NCI-H526 (cell line): ENCODE measurements around the gene BFSP1.

ENCODE experiments used
- DNase-seq, 2 experiments: peaks; one replicate each; lab custom pipeline; 2025; lab: John Stamatoyannopoulos, UW

The BFSP1 gene

DNA sequence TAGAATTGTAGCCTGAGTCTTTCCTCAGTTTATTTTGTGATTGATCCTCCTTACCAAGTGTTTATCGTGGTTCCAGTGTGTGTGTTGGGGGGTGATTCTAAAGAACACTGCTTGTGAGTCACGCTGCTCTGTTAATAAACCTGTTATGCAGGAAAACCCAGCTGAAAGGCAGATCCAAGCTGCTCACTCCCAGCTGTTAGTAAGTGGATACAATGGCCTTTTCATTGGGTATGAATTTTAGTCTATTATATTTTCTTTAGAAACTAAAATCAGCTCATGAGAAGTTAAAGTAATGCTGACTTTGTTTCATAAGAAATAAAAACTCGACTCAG lies 26.5 kb upstream of the BFSP1 start:
- peak; percentile 16 to 40 for DNase-seq

DNA sequence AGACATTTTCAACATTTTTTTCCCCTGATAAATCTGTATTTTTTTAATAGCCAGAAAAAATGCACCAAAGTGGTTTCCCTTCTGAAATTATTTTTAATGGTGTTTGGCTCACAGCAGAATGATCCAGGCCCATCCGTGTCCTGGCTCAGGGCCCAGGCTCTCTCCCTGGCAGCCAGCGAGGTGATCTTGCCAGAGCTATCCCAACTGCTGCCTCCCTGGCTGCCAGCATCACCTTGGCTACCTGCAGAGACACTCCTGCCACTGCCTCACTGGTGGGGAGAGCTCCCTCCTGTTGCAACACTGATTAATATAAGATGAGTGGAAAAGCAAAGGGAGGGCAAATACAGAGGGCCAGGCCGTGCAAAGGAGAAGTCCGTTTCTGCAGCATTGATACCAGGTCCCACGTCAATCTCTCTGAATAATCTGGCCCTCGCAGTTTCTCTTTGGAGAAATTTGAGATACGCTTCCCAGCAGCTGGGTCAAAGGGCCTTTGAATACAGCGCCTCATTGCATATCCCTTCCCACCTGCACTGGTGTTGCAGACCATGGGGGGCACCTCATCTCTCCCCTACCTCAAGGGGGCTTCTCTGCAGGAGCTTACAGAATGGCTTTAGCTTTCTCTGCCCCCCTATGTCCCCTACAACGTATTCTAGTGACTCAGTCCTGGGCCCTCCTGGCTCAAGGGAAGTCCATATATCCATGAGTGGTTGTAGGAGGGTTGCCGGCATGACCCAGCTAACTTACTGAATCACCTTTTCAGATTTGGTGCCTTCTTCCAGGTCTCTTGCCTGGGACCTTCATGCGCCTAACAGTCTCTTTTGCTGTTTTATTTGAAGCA lies 25.9 kb upstream of the BFSP1 start:
- peak in 1 of 2 experiments; percentile 29 for DNase-seq

DNA sequence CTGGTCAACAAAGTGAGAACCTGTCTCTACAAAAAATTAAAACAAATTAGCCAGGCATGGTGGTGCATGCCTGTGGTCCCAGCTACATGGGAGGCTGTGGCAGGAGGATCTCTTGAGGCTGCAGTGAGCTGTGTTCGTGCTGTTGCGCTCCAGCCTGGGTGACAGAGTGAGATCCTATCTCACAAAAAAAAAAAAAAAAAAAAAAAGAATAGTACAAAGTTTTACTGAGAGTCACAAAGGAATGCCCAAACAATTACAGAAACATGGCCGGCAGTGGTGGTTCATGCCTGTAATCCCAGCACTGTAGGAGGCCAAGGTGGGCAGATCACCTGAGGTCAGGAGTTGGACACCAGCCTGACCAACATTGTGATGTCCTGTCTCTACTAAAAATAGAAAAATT lies 23.9 kb upstream of the BFSP1 start:
- DNase-seq: no peak

DNA sequence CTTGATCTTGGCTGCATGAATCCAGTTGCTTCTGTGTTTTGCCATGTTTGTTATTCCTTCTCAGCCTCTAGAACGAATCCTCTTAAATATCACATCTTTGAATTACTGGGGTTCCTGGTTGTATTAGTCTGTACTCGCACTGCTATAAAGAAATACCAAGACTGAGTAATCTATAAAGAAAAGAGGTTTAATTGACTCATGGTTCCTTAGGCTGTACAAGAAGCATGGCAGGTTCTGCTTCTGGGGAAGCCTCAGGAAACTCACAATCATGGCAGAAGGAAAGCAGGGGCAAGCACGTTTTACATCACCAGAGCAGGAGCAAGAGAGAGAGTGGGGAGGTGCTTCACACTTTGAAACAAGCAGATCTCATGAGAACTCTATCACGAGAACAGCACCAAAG lies 18.0 kb upstream of the BFSP1 start:
- no peak for DNase-seq

DNA sequence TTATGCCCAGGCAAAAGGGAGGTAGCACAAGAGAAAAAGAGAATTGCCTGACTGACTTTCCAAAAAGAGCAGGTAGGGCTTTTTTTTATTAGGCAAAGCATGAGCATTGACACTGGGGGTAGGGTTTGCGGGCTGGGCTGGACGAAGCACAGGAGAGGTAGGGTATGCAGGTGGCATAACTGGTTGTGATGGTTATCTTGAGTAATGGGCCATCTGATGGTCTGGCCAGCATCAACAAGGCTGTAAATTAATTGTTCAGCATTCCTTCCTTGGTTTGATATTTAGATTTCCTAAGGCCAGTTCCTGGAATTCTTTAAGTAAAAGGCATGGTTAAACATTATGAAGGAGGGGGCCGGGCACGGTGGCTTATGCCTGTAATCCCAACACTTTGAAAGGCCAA lies 13.9 kb upstream of the BFSP1 start:
- DNase-seq: no peak

DNA sequence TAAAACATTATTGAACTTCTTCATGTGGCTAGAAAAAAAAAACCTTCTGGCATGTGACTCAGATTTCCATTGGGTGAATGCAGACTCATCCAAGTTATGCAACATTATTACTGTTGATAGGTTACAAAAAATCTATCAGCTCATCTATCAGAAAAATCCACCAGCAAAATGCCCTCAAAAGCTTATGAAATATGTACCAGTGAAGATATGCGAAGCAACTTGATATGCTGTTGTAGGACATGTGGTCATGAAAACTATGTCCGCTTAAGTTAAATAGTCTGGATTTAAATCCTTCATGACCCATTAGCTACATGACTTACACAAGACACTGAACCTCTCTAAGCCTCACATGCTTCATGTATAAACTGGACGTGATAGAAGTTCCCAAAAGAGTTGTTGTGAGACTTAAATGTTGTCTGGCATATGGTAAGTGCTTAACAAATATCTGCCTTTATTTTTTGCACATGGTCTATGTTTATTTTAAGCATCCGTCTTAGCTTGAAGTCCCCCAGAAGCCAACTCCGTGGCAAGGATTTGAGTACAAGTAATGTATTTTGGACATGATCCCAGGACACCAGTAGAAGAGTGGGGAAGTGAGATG lies 12.5 kb upstream of the BFSP1 start:
- DNase-seq: no peak

- no peak for DNase-seq
Measured at GRCh38 chr20:17542993-17543412, 11.8 kb upstream of the BFSP1 start.

- no peak for DNase-seq
Measured at GRCh38 chr20:17542481-17542880, 11.3 kb upstream of the BFSP1 start.

DNA sequence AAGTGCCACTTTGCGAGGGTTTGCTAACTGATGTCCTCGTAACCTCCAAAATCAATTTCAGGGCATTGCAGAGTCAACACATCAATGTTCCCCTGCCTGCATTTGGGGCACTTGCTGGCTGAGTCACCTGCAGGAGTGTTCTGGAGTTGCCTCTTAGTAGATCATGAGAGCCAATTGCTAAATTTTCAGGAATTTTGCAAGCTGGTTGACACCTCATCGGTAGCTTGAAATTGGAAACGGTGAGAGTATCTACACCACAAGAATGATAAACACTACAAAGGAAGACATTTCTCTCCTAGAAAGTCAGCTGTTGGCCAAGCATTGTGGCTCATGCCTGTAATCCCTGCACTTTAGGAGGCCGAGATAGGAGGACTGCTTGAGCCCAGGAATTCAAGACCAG lies 10.8 kb upstream of the BFSP1 start:
- DNase-seq: no peak

- no peak for DNase-seq
Measured at GRCh38 chr20:17541596-17541995, 10.4 kb upstream of the BFSP1 start.

DNA sequence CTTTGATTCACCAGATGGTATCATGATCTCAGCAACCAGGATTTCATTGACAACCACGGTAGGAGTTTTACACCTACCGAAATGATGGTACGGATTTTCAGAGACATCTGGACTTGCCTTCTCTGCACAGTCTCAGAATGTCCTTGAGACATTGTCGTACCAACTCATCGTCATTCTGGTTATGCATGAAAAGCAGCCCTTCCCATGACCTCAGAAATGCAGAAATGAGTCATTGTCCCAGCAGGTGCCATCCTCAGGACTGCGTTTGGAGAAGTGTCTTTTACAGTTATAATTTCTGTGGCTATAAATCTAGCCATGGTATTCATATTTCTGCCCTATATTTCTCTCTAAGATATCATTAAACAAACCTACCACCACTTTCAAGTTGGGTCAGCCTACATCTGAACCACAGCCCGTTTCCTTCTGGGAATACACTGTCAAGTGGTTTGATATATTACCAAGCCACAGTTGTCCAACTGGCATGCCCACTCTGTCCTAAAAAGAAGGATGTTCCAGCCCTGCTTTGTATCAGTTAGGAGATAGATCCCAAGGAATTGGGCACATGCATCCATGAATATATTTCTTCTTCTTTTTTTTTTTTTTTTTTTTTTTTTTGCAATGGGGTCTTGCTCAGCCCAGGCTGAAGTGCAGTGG lies 7.5 kb upstream of the BFSP1 start:
- no peak for DNase-seq

DNA sequence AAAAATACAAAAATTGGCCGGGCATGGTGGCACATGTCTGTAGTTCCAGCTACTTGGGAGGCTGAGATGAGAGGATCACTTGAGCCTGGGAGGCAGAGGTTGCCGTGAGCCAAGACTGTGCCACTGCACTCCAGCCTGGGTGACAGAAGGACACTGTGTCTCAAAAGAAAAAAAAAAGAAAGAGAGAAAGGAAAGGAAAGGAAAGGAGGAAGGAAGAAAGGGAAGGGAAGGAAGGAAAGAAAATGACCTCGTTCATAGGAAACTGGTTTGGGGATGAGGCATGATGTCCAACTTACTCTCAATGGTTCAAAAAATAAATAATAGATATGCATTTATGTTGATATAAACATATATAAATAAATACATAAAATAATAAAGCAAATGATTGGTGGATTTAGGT lies 6.8 kb upstream of the BFSP1 start:
- DNase-seq: no peak

DNA sequence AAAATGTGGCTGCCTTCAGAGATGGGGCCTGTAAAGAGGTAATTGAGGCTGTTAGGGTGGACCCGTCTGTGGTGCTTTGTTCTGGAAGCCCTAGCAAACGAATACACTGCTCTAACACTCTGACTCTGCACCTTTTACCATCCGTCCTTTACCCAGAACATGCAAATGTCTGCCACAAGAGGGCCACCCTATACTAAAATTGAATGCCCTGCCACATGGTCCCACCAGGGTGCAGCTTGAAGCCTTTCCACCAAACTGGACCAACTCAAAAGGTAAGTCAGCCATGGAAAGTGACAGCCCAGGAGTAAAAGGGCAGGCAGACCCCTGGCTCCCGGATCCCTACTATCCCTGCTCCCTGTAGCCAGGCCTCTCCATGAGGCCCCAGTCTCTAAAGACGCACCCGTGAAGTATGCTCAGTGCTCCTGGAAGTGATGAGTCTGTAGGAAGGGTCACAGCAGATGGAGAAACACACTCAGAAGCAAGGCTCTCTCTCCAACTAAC lies 5.8 kb upstream of the BFSP1 start:
- DNase-seq: peak; percentile 68 to 85

DNA sequence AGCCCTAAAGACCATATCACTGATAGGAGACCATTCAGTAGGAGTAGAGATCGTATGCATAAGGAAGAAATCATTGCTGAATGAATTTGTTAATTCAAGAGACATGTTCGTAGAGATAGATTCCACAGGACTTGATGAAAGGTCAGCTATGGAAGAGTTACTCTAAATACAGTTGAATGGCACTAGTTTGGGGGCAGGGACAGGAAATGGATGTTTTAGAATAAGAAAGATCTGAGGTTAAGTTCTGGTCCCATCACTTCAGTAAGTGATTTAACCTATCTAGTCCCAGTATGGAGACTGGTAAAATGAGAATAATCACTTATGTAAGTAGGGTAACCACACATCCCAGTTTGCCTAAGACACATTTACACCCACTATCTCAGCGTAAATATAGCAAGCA lies 2.9 kb upstream of the BFSP1 start:
- DNase-seq: no peak

DNA sequence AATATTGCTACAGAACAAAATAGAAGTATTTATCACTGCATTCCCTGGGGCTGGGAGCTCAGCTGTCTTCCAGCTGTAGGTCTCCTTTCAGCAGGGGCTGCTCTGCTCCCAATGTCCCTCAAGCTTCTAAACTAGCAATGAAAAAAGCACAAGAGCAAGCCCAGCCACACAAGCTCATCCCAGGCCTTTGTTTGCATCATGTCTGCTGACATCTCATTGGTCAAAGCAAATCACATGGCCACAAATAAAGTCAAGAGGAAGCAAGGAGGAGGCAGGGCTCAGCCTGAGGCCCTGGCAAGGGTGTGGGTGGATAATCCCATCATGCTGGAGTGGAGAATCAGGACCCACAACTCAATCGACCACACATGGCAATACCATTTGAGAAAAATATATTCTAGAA lies 2.2 kb upstream of the BFSP1 start:
- peak; percentile 28 to 30 for DNase-seq

DNA sequence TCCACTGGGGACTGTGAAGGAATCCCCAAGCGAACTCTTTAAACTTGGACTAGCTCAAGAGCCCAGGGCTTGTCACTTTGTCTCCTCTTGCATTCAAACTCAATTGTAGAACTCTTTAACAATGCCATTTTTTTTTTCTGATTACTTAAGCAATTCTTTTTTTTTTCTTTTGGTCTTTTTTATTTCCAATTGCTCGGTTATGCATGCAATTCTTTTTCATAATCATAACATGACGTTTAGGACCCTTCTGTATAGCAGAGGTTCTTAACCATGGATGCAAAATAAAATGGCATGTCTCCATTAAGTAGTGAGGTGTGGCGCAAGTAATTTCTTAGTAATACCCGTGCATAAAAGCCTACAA lies 466 bp upstream of the BFSP1 start:
- no peak for DNase-seq

GRCh38 chr20:17530153-17530552 lies 1.0 kb downstream of the BFSP1 start:
- DNase-seq: no peak

DNA sequence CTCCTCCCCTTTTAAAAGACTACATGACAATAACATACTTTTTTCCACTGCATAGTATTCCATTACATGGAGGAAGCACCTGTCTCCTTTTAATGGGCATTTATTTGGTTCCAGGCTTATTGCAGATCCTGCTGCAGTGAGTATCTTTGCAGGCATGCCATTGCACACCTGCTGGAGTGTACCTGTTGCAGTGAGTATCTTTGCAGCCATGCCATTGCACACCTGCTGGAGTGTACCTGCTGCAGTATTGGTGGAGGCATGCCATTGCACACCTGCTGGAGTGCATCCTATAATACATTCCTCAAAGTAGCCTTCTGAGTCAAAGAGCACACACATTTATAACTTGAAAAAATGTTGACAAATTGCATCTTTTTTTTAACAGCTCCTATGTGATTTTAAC lies 1.6 kb downstream of the BFSP1 start:
- DNase-seq: no peak

DNA sequence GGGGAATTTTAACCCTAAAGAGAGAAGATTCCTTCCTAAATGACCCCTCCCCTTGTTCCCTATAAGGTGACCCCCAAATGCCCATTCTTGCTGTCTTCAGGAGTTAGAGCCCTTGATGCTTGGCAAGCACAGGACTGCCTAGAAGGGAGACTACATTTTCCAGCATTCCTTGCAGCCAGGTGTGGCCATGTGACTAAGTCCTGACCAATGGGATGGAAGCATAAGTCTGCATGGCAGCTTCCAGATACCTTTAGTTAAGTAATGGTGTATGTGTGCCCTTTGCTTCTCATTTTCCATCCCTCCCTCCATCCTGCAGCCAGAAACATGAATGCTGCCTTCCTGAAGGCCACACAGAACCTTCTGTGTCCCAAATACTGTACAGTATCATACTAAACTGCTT lies 5.5 kb downstream of the BFSP1 start:
- peak; percentile 63 to 78 for DNase-seq

GRCh38 chr20:17525132-17525531 lies 6.0 kb downstream of the BFSP1 start:
- DNase-seq: no peak

DNA sequence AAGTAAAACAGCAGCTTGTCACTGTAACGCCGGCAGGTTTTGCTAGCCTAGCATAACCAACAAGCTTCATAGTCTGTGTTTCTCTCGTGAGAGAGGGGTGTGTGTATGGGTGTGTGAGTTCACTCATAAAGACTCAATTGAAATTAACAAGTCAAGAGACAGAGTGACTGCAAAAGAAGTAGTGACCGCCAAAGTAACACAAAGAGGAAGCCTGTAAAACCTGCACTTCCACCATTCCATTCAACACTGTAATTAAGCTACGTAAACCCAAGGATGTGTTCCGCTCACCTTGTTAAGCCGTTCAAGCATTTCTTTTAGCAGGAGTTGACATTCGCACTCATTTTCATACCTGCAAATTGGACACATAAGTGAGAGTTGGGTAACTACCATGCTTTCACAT lies 6.6 kb downstream of the BFSP1 start:
- no peak for DNase-seq

DNA sequence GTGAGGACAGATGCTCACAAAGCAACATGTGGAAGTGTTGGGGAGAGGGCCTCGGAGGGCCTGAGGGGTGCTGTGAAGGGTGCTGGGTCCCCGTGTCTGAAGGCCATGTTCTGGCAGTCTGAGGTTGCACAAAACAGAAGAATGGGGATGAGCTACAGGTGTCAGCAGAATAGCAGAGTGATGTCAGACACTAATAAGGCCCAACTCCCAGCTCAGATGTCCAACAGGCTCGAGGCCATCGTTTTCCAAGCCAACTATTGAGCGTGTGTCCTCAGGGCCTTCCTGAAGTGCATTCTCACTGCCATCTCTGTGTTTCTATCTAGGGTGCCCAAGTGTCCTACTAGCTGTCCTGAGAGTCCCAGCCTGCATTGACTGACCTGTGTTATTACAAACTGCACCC lies 7.9 kb downstream of the BFSP1 start:
- DNase-seq: no peak

DNA sequence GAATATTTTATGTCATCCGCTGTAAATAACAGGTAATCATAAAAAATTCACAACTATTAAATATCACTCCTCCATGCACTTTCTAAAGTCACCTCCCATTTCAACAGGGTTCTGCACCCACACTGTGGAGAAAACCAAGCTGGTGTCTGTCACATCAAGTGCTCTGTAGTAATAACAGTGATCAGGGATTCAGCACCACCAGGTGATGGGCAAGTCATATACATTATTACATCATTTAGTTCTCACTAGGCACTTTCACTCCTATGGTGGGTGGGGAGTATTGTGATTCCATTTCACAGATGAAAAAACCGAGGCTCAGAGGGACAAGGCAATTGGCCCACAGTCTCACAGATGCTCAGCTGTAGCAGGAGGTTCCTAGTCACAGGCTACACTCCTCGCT lies 8.7 kb downstream of the BFSP1 start:
- no peak for DNase-seq
